Stimulated activated CD8-positive, alpha-beta memory T cell treated with anti-CD3 and anti-CD28 coated beads, Interleukin-4, amount 100 ng/mL, for 48 hours (primary cell): ENCODE measurements around the gene SFRP4.
A peak's percentile ranks its signal among the peaks of the same experiment; 100 is the strongest.

Experiments
- DNase-seq: peaks from one replicate; pipeline ENCODE4 v3.0.0-alpha.2; 2020

SFRP4 gene

GRCh38 chr7:37924491-37925041 is 7.9 kb upstream of the SFRP4 start:
- no peak for DNase-seq

- DNase-seq: no peak
Observed at GRCh38 chr7:37923996-37924395, 7.4 kb upstream of the SFRP4 start.

GRCh38 chr7:37921876-37922275 is 5.3 kb upstream of the SFRP4 start:
- DNase-seq: no peak

GRCh38 chr7:37920849-37921805 is 4.5 kb upstream of the SFRP4 start:
- peak; percentile 48 for DNase-seq

- peak; percentile 47 for DNase-seq
Observed at GRCh38 chr7:37920305-37920848, 3.8 kb upstream of the SFRP4 start, which contains the start of gene EPDR1. EPDR1 (plus strand) TSS chr7:37920640; CDS start chr7:37920940, 300 bp downstream.

GRCh38 chr7:37918526-37918925 is 1.9 kb upstream of the SFRP4 start:
- no peak for DNase-seq

- DNase-seq: no peak
Observed at GRCh38 chr7:37916017-37916672, 472 bp downstream of the SFRP4 start.

GRCh38 chr7:37915438-37915837 is 1.2 kb downstream of the SFRP4 start:
- DNase-seq: no peak

- no peak for DNase-seq
Observed at GRCh38 chr7:37912756-37913155, 3.9 kb downstream of the SFRP4 start.

GRCh38 chr7:37908221-37908788 is 8.3 kb downstream of the SFRP4 start:
- DNase-seq: no peak

- no peak for DNase-seq
Observed at GRCh38 chr7:37901890-37902524, 14.6 kb downstream of the SFRP4 start.

- DNase-seq: no peak
Observed at GRCh38 chr7:37901236-37901827, 15.3 kb downstream of the SFRP4 start.

GRCh38 chr7:37899712-37900247 is 16.8 kb downstream of the SFRP4 start:
- DNase-seq: no peak

- DNase-seq: no peak
Observed at GRCh38 chr7:37894671-37895070, 21.9 kb downstream of the SFRP4 start.

GRCh38 chr7:37893359-37893758 is 23.3 kb downstream of the SFRP4 start:
- DNase-seq: no peak

- no peak for DNase-seq
Observed at GRCh38 chr7:37882086-37882485, 34.5 kb downstream of the SFRP4 start.
